GM23248 (cell line): ENCODE measurements around the gene DUSP7. TPM values are rescaled to one million over a fixed set of nuclear protein-coding genes. Genes with fewer than 3 reads are reported as not detected.

Experiments used
- DNase-seq: peaks from one replicate; pipeline ENCODE4 v3.0.0-alpha.2; 2015
- H2AFZ ChIP-seq: fragments of 200-600 bp; sonication (generic); 2 replicates; pipeline ENCODE4 v1.6.1; 2016; ENCODE audit warnings: antibody characterized with exemption
- H3F3A ChIP-seq: fragments of 200-600 bp; sonication (generic); 2 replicates; pipeline ENCODE4 v1.6.1; 2016; ENCODE audit warnings: mild to moderate bottlenecking, antibody characterized with exemption, mixed run types; ENCODE audit not compliant: insufficient read depth
- H3K27ac ChIP-seq: fragments of 200-600 bp; sonication (generic); 2 replicates; pipeline ENCODE4 v1.5.1; 2016; ENCODE audit warnings: mild to moderate bottlenecking
- H3K27me3 ChIP-seq: fragments of 200-600 bp; sonication (generic); replicated peaks from 2 replicates; pipeline ENCODE4 v1.6.1; 2016; ENCODE audit warnings: mild to moderate bottlenecking; ENCODE audit not compliant: insufficient read depth
- H3K36me3 ChIP-seq: fragments of 200-600 bp; sonication (generic); 2 replicates; pipeline ENCODE4 v1.6.1; 2016; ENCODE audit warnings: low read depth, mild to moderate bottlenecking
- H3K4me1 ChIP-seq: fragments of 200-600 bp; sonication (generic); 2 replicates; pipeline ENCODE4 v1.6.1; 2016; ENCODE audit warnings: mild to moderate bottlenecking; ENCODE audit not compliant: insufficient read depth
- H3K4me2 ChIP-seq: fragments of 200-600 bp; sonication (generic); one replicate; pipeline ENCODE4 v1.6.1; 2016; ENCODE audit warnings: mild to moderate bottlenecking; ENCODE audit not compliant: unreplicated experiment
- H3K4me3 ChIP-seq: fragments of 200-600 bp; sonication (generic); 2 replicates; pipeline ENCODE4 v1.5.1; 2016; ENCODE audit warnings: mild to moderate bottlenecking
- H3K79me2 ChIP-seq: fragments of 200-600 bp; sonication (generic); 2 replicates; pipeline ENCODE4 v1.6.1; 2016; ENCODE audit warnings: mild to moderate bottlenecking; ENCODE audit not compliant: insufficient read depth
- H3K9ac ChIP-seq: fragments of 200-600 bp; sonication (generic); 2 replicates; pipeline ENCODE4 v1.6.1; 2016; ENCODE audit warnings: mild to moderate bottlenecking
- H3K9me2 ChIP-seq: fragments of 200-600 bp; sonication (generic); 2 replicates; pipeline ENCODE4 v1.6.1; 2016; ENCODE audit warnings: mixed run types, mild to moderate bottlenecking, moderate library complexity; ENCODE audit not compliant: insufficient read depth
- H3K9me3 ChIP-seq: fragments of 200-600 bp; sonication (generic); one replicate; pipeline ENCODE4 v1.6.1; 2017; ENCODE audit warnings: low read depth
- H4K20me1 ChIP-seq: fragments of 200-600 bp; sonication (generic); 2 replicates; pipeline ENCODE4 v1.6.0; 2016; ENCODE audit not compliant: insufficient read depth
- EZH2 ChIP-seq: fragments of 200-600 bp; sonication (generic); IDR thresholded peaks from 2 replicates; pipeline ENCODE4 v1.6.1; 2018; ENCODE audit warnings: antibody characterized with exemption, mild to moderate bottlenecking; ENCODE audit not compliant: insufficient read depth, poor library complexity, severe bottlenecking
- EZH2phosphoT487 ChIP-seq: fragments of 200-600 bp; sonication (generic); IDR thresholded peaks from 2 replicates; pipeline ENCODE4 v1.6.1; 2018; ENCODE audit warnings: antibody characterized with exemption, moderate library complexity, mild to moderate bottlenecking, low read depth; ENCODE audit not compliant: insufficient read depth
- WGBS, 2 experiments: methylation state at CpG; one replicate each; pipeline ENCODE4 v1.1.6; 2015 to 2017; ENCODE audit warnings: low lambda C conversion rate in 2 of 2, low coverage in 1 of 2; ENCODE audit errors: missing lambda C conversion rate in 2 of 2; 5-methylcytosine and 5-hydroxymethylcytosine counted together
- in situ Hi-C: fragments of 300-500 bp; cut with MboI; formaldehyde crosslinking; loops from 2 replicates; pipeline ENCODE4 v1.15.0; 2020
- polyA plus RNA-seq: library from polyadenylated mRNA; unstranded; fragments of >200 nt; fragmentation: Nextera tagmentation; extraction: Ambion mirVana; gene quantifications from 2 replicates; pipeline ENCODE4 v1.2.1, GENCODE V29; 2016
- total RNA-seq: library from RNA; depleted of rRNA; stranded (reverse); fragments of >200 nt; shearing (Covaris generic); gene quantifications from 2 replicates; pipeline ENCODE4 v1.2.3, GENCODE V29; 2014

DUSP7 gene
- total and polyA plus RNA-seq, 2 experiments from 2014 or later = 5.8 to 17.7 TPM

- no peaks in the 10 kb centered on the region for H3K9me2 ChIP-seq
- no peaks in the 10 kb centered on the region for H3K36me3 ChIP-seq
- H3K27ac ChIP-seq = no peak overlapping the region
- H3K4me2 ChIP-seq = no peak overlapping the region
- H4K20me1 ChIP-seq = no peaks in the 10 kb centered on the region
- H3K4me1 ChIP-seq = peaks cover 4% of the 10 kb centered on the region; the same call in 1 of the 2 replicates
- no peaks in the 10 kb centered on the region for H3K79me2 ChIP-seq
- no peak for DNase-seq
- no peak overlapping the region for H2AFZ ChIP-seq
- in situ Hi-C loops = no loop called here
- no peak overlapping the region for H3K4me3 ChIP-seq
- no peaks in the 10 kb centered on the region for H3K27me3 ChIP-seq
- H3F3A ChIP-seq = no peaks in the 10 kb centered on the region
- WGBS, 2 experiments = 80 to 91% methylated on average over 7 of the region's 7 CpGs
- TF ChIP-seq EZH2 = no peak
- TF ChIP-seq EZH2phosphoT487 = no peak
- H3K9ac ChIP-seq = no peak overlapping the region
- H3K9me3 ChIP-seq = no peaks in the 10 kb centered on the region
These were observed 30.9 kb downstream of the DUSP7 start for GRCh38 chr3:52025453-52025852.

GRCh38 chr3:52024765-52025452 lies 31.5 kb downstream of the DUSP7 start:
- no peaks in the 10 kb centered on the region for H3F3A ChIP-seq
- no peak overlapping the region for H3K4me3 ChIP-seq
- in situ Hi-C loops = no loop called here
- no peak overlapping the region for H3K4me2 ChIP-seq
- H3K4me1 ChIP-seq = peaks cover 4% of the 10 kb centered on the region; the same call in 1 of the 2 replicates
- no peaks in the 10 kb centered on the region for H3K36me3 ChIP-seq
- WGBS, 2 experiments = 90 to 97% methylated on average over 6 of the region's 6 CpGs
- no peak overlapping the region for H3K9ac ChIP-seq
- DNase-seq = no peak
- no peak overlapping the region for H3K27ac ChIP-seq
- H2AFZ ChIP-seq = no peak overlapping the region
- no peaks in the 10 kb centered on the region for H3K9me3 ChIP-seq
- H3K79me2 ChIP-seq = no peaks in the 10 kb centered on the region
- no peaks in the 10 kb centered on the region for H3K27me3 ChIP-seq
- H4K20me1 ChIP-seq = no peaks in the 10 kb centered on the region
- TF ChIP-seq EZH2 (no peak), EZH2phosphoT487 (no peak)
- no peaks in the 10 kb centered on the region for H3K9me2 ChIP-seq

DNA sequence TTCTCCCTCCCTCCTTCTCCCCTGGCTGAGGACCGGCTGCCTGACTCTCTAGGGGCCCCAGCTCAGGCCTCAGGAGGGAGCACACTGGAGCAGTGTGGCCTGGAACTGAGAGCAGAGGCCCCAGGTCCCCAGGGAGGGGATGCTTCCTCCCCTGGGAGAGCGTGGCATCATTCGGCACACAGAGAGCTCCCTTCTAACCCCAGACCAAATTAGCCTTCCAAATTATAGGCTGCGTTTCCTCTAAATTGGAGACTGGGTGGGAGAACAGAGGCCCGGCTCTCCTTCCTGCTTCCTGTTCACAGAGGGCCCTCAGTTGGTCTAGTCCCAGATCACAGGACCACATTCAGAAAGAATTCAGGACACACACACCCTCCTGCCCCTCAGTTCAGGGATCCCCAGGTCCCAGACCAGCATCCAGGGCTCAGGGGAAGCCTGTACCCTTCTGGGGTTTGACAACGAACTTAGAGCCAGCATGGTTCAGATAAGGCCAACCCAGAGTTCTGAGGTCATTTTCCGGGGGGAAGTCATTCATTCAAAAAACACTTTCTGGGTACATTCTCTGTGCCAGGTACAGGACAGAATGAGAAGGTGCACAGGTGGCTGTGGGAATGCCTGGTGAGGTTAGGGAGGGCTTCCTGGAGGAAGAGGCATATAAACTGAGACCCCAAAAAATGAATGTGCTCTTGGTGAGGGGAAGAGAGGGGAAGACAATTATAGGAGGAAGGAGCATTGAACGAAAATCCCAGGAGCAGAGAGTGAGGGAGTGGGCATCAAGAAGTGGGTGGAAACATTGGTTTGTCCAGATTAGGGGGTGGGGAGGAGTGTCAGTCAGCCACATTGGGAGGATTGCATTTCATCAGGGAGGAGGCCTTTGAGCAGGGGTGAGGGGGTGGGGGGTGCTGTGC lies 32.3 kb downstream of the DUSP7 start:
- Histone ChIP-seq H4K20me1 (no peaks in the 10 kb centered on the region), H3F3A (no peaks in the 10 kb centered on the region), H2AFZ (no peak overlapping the region), H3K4me2 (no peak overlapping the region), H3K9ac (no peak overlapping the region), H3K9me3 (no peaks in the 10 kb centered on the region), H3K27me3 (no peaks in the 10 kb centered on the region), H3K4me1 (peaks cover 4% of the 10 kb centered on the region; the same call in 1 of the 2 replicates), H3K9me2 (no peaks in the 10 kb centered on the region), H3K27ac (no peak overlapping the region), H3K79me2 (no peaks in the 10 kb centered on the region), H3K4me3 (no peak overlapping the region), H3K36me3 (no peaks in the 10 kb centered on the region)
- in situ Hi-C loops = no loop called here
- DNase-seq = no peak
- TF ChIP-seq EZH2 = no peak
- TF ChIP-seq EZH2phosphoT487 = no peak
- 79 to 86% methylated on average over 8 of the region's 8 CpGs for WGBS, 2 experiments

DNA sequence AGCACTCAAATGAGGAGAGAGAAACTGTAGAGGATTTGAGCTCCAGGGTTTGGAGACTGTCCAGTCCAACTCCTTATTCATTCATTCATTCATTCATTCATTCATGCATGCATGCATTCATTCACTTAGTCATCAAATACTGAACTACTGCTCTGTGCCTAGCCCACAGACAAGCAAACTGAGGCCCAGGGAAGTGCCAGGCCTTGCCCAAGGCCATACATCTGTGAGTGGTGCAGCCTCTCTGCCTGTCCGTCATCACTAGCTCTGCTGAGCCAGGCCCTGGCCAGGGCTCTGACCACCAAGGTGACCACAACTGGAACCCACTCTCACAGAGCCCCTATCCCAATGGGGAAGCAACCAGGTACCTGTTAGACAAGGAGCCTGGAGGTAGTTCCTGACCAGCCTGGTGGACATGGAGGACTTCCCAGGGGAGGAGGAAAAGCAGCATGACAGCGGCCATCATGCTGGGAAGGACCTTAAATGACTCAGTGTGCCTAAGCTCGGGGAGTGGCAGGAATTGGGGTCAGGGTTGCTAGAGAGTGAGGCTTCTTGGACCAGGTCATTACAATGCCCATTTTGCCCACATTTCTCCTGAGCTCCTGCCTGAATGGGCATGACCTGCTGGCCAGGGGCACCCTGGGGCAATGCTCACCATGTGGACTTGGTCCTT lies 33.1 kb downstream of the DUSP7 start:
- Histone ChIP-seq H3K4me2 (no peak overlapping the region), H2AFZ (no peak overlapping the region), H3K79me2 (no peaks in the 10 kb centered on the region), H3K4me3 (no peak overlapping the region), H3K9me3 (no peaks in the 10 kb centered on the region), H3F3A (no peaks in the 10 kb centered on the region), H3K4me1 (peaks cover 4% of the 10 kb centered on the region; the same call in 1 of the 2 replicates), H3K27me3 (no peaks in the 10 kb centered on the region), H3K9ac (no peak overlapping the region), H3K36me3 (no peaks in the 10 kb centered on the region), H3K27ac (no peak overlapping the region), H3K9me2 (no peaks in the 10 kb centered on the region), H4K20me1 (no peaks in the 10 kb centered on the region)
- WGBS, 2 experiments = 56 to 70% methylated on average over 3 of the region's 3 CpGs
- in situ Hi-C loops = no loop called here
- TF ChIP-seq EZH2phosphoT487 (no peak), EZH2 (no peak)
- no peak for DNase-seq
